KMS-11 (cell line): ENCODE data around the gene FBLN1.

ENCODE experiments used
- H2AFZ ChIP-seq: fragments of 200-600 bp; sonication (generic); 2 replicates; pipeline ENCODE4 v1.6.1; 2016; ENCODE audit warnings: antibody characterized with exemption, mixed run types, low read depth
- H3K27ac ChIP-seq: fragments of 200-600 bp; sonication (generic); 2 replicates; pipeline ENCODE4 v1.6.1; 2016; ENCODE audit warnings: mild to moderate bottlenecking, mixed run types
- H3K27me3 ChIP-seq: fragments of 200-600 bp; sonication (generic); 2 replicates; pipeline ENCODE4 v1.6.1; 2017; ENCODE audit warnings: mild to moderate bottlenecking, low read depth, mixed run types, moderate library complexity; ENCODE audit not compliant: insufficient read depth
- H3K36me3 ChIP-seq: fragments of 200-600 bp; sonication (generic); 2 replicates; pipeline ENCODE4 v1.6.1; 2017; ENCODE audit warnings: mild to moderate bottlenecking, mixed run types; ENCODE audit not compliant: insufficient read depth
- H3K4me1 ChIP-seq: fragments of 200-600 bp; sonication (generic); 2 replicates; pipeline ENCODE4 v1.6.1; 2016; ENCODE audit warnings: mild to moderate bottlenecking, low read depth, mixed run types; ENCODE audit not compliant: poor library complexity, severe bottlenecking
- H3K4me2 ChIP-seq: fragments of 200-600 bp; sonication (generic); 2 replicates; pipeline ENCODE4 v1.7.0; 2016; ENCODE audit warnings: mild to moderate bottlenecking, mixed run types
- H3K4me3 ChIP-seq: fragments of 200-600 bp; sonication (generic); IDR thresholded peaks from 2 replicates; pipeline ENCODE4 v1.6.1; 2017; ENCODE audit warnings: low read depth, low read length, mixed read lengths; ENCODE audit not compliant: insufficient read depth
- H3K79me2 ChIP-seq: fragments of 200-600 bp; sonication (generic); 2 replicates; pipeline ENCODE4 v1.6.1; 2016; ENCODE audit warnings: low read depth, mixed run types; ENCODE audit not compliant: insufficient read depth
- H3K9ac ChIP-seq: fragments of 200-600 bp; sonication (generic); 2 replicates; pipeline ENCODE4 v1.6.1; 2016; ENCODE audit warnings: mild to moderate bottlenecking, mixed run types
- H4K20me1 ChIP-seq: fragments of 200-600 bp; sonication (generic); 2 replicates; pipeline ENCODE4 v1.6.1; 2016; ENCODE audit warnings: mild to moderate bottlenecking, mixed run types; ENCODE audit not compliant: insufficient read depth
- TF ChIP-seq, protein P1 (sequence below): fragments of 200-600 bp; sonication (generic); conservative IDR thresholded peaks from 2 replicates; pipeline ENCODE4 v1.6.1; 2017; ENCODE audit warnings: low read depth, mild to moderate bottlenecking, antibody characterized with exemption, low read length, moderate library complexity, mixed read lengths

Gene FBLN1

DNA sequence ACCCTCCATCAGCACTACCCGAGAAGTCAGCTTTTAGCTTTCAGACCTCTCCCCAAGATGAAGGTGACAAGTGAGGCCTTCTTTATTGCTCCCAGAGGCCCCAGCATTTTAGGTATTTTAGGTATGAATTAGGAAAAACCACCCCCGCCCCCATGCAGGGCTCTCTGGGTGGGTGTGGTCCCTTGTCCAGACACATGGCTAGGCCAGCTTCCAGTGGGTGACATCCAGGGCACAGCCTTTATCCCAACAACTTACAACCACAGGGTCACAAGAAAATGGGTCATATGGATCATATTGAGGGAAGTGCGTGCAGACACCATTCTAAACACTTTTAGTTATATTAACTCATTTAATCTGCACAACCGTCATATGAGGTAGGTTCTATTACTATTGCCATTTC is 47.1 kb upstream of the FBLN1 start:
- H3K4me1 ChIP-seq = no peaks in the 10 kb centered on the region
- TF ChIP-seq, protein P1, sequence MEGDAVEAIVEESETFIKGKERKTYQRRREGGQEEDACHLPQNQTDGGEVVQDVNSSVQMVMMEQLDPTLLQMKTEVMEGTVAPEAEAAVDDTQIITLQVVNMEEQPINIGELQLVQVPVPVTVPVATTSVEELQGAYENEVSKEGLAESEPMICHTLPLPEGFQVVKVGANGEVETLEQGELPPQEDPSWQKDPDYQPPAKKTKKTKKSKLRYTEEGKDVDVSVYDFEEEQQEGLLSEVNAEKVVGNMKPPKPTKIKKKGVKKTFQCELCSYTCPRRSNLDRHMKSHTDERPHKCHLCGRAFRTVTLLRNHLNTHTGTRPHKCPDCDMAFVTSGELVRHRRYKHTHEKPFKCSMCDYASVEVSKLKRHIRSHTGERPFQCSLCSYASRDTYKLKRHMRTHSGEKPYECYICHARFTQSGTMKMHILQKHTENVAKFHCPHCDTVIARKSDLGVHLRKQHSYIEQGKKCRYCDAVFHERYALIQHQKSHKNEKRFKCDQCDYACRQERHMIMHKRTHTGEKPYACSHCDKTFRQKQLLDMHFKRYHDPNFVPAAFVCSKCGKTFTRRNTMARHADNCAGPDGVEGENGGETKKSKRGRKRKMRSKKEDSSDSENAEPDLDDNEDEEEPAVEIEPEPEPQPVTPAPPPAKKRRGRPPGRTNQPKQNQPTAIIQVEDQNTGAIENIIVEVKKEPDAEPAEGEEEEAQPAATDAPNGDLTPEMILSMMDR = no peak
- H3K27ac ChIP-seq = no peak overlapping the region
- no peaks in the 10 kb centered on the region for H4K20me1 ChIP-seq
- peaks cover 75% of the 10 kb centered on the region for H3K27me3 ChIP-seq
- H3K4me2 ChIP-seq = no peak overlapping the region
- H3K36me3 ChIP-seq = no peaks in the 10 kb centered on the region
- no peak overlapping the region for H3K9ac ChIP-seq
- H3K79me2 ChIP-seq = no peaks in the 10 kb centered on the region
- H3K4me3 ChIP-seq = no peak overlapping the region
- no peak overlapping the region for H2AFZ ChIP-seq

DNA sequence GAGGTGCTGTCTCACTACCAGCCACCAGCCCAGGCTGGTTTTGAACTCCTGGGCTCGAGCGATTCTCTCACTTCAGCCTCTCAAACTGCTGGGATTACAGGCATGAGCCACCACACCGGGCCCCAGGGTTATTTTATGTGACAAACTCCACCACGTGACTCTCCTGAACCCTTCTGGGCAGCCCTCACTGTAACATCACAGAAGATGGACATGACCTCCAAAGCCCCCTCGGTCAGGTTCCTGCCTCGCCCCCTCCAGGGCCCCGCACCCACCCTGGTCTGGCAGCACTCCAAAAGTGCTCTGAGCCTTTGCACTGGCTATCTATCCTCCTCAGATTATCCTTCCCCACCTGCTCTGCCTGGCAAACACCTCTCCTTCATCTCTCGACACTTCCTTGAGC is 45.9 kb upstream of the FBLN1 start:
- Histone ChIP-seq H3K4me3 (no peak overlapping the region), H3K27ac (no peak overlapping the region), H3K27me3 (peaks cover 66% of the 10 kb centered on the region), H4K20me1 (no peaks in the 10 kb centered on the region), H2AFZ (no peak overlapping the region), H3K36me3 (no peaks in the 10 kb centered on the region), H3K4me1 (no peaks in the 10 kb centered on the region), H3K9ac (no peak overlapping the region), H3K4me2 (no peak overlapping the region), H3K79me2 (no peaks in the 10 kb centered on the region)
- TF ChIP-seq, protein P1 = no peak

DNA sequence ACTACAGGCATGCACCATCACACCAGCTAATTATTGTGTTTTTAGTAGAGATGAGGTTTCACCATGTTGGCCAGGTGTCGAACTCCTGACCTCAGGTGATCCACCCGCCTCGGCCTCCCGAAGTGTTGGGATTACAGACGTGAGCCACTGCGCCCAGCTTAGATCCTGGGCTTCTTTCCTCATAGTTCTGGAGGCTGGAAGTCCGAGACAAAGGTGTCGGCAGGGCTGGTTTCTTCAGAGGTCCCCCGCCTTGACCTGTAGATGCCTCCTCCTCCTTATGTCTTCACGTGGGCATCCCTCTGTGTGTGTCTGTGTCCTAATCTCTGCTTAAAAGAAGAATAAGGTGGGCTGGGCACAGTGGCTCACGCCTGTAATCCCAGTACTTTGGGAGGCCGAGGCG is 44.2 kb upstream of the FBLN1 start:
- Histone ChIP-seq H3K4me3 (no peak overlapping the region), H3K9ac (no peak overlapping the region), H3K4me2 (no peak overlapping the region), H2AFZ (no peak overlapping the region), H3K36me3 (no peaks in the 10 kb centered on the region), H3K27ac (no peak overlapping the region), H3K4me1 (no peaks in the 10 kb centered on the region), H3K27me3 (peaks cover 58% of the 10 kb centered on the region), H4K20me1 (no peaks in the 10 kb centered on the region), H3K79me2 (no peaks in the 10 kb centered on the region)
- TF ChIP-seq, protein P1 = no peak

DNA sequence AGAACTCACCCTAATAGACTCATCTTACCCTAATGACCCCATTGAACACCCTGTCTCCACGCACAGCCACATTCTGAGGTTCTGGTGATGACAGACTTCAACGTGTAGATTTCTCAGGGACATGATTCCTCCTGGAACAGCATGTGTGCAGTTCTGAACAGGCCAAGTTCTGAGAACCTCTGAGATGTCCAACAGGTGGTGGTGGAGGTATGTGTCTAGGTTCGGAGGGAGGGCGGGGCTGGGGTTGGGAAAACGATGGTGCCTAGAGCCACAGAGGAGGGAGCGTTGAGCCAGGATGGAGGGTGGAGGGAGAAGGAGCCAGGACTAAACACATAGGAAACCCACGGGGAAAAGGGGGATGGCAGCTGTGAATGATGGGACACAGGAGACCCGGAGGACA is 43.4 kb upstream of the FBLN1 start:
- H3K4me3 ChIP-seq = no peak overlapping the region
- no peak overlapping the region for H3K9ac ChIP-seq
- no peak overlapping the region for H2AFZ ChIP-seq

More for the DNA sequence above, 43.4 kb upstream of the FBLN1 start:
- no peaks in the 10 kb centered on the region for H4K20me1 ChIP-seq
- H3K27me3 ChIP-seq = peaks cover 52% of the 10 kb centered on the region
- H3K36me3 ChIP-seq = no peaks in the 10 kb centered on the region
- no peaks in the 10 kb centered on the region for H3K4me1 ChIP-seq
- H3K79me2 ChIP-seq = no peaks in the 10 kb centered on the region
- TF ChIP-seq, protein P1 = no peak
- H3K27ac ChIP-seq = no peak overlapping the region
- no peak overlapping the region for H3K4me2 ChIP-seq
